Endothelial cell (in vitro differentiated cells): Measurements from ENCODE around the gene CYP4A11. TPM values are rescaled to one million over a fixed set of nuclear protein-coding genes. Genes with fewer than 3 reads are reported as not detected.
"Not testable (repeated sequence)": the region's sequence is repeated elsewhere in the genome, so short reads cannot be mapped to it uniquely, and the experiment has no call there.

ENCODE experiments used
- DNase-seq: peaks from one replicate; pipeline ENCODE4 v3.0.0; 2021; ENCODE audit warnings: low spot score
- H3K27ac Mint-ChIP-seq: one replicate; pipeline ENCODE4 v1.8.0; 2021; ENCODE audit warnings: mixed read lengths, inconsistent platforms; ENCODE audit not compliant: unreplicated experiment
- H3K27me3 Mint-ChIP-seq: one replicate; pipeline ENCODE4 v1.8.0; 2021; ENCODE audit warnings: mild to moderate bottlenecking, moderate library complexity, mixed read lengths, inconsistent platforms; ENCODE audit not compliant: unreplicated experiment
- H3K36me3 Mint-ChIP-seq: one replicate; pipeline ENCODE4 v1.8.0; 2021; ENCODE audit warnings: mild to moderate bottlenecking, low read depth, mixed read lengths, inconsistent platforms; ENCODE audit not compliant: unreplicated experiment
- H3K4me1 Mint-ChIP-seq: one replicate; pipeline ENCODE4 v1.8.0; 2021; ENCODE audit warnings: mild to moderate bottlenecking, mixed read lengths, inconsistent platforms; ENCODE audit not compliant: unreplicated experiment
- H3K4me3 Mint-ChIP-seq: one replicate; pipeline ENCODE4 v1.8.0; 2021; ENCODE audit warnings: mild to moderate bottlenecking, mixed read lengths, inconsistent platforms; ENCODE audit not compliant: unreplicated experiment
- H3K9me3 Mint-ChIP-seq: one replicate; pipeline ENCODE4 v1.8.0; 2021; ENCODE audit warnings: mixed read lengths, inconsistent platforms; ENCODE audit not compliant: unreplicated experiment
- CTCF ChIP-seq: fragments of 200-600 bp; sonication (generic); IDR thresholded peaks from one replicate; pipeline ENCODE4 v1.5.0; 2021; ENCODE audit warnings: antibody characterized with exemption; ENCODE audit not compliant: unreplicated experiment
- total RNA-seq: library from RNA; stranded (reverse); fragmentation: NEBNext Ultra II Directional; extraction: Animal tissue kit (Norgen Biotek cat#: 25700); gene quantifications from one replicate; pipeline ENCODE4 v1.2.1, GENCODE V29; 2021; ENCODE audit not compliant: unreplicated experiment

The CYP4A11 gene
- total RNA-seq, 1 donor from 2014 or later: not detected

- no peaks in the 10 kb centered on the region for H3K9me3 Mint-ChIP-seq
- H3K27ac Mint-ChIP-seq: no peak overlapping the region
- peaks cover 6% of the 10 kb centered on the region for H3K4me1 Mint-ChIP-seq
- no peak overlapping the region for H3K4me3 Mint-ChIP-seq
- no peak for DNase-seq
- H3K36me3 Mint-ChIP-seq: peaks cover 5% of the 10 kb centered on the region
- no peak for TF ChIP-seq CTCF
- peaks cover 3% of the 10 kb centered on the region for H3K27me3 Mint-ChIP-seq
Observed at GRCh38 chr1:46942086-46942485, 810 bp upstream of the CYP4A11 start.

- no peak for TF ChIP-seq CTCF
- H3K36me3 Mint-ChIP-seq: peaks cover 5% of the 10 kb centered on the region
- no peak overlapping the region for H3K27ac Mint-ChIP-seq
- no peak overlapping the region for H3K4me3 Mint-ChIP-seq
- no peak for DNase-seq
- H3K27me3 Mint-ChIP-seq: peaks cover 3% of the 10 kb centered on the region
- peaks cover 3% of the 10 kb centered on the region for H3K4me1 Mint-ChIP-seq
- no peaks in the 10 kb centered on the region for H3K9me3 Mint-ChIP-seq
Observed at GRCh38 chr1:46940307-46940706, 969 bp downstream of the CYP4A11 start.

GRCh38 chr1:46937270-46937669 lies 4.0 kb downstream of the CYP4A11 start:
- Mint-ChIP-seq H3K9me3 (no peaks in the 10 kb centered on the region), H3K4me3 (no peak overlapping the region), H3K27ac (no peak overlapping the region), H3K36me3 (no peaks in the 10 kb centered on the region), H3K27me3 (peaks cover 1% of the 10 kb centered on the region), H3K4me1 (peaks cover 3% of the 10 kb centered on the region)
- DNase-seq: no peak
- no peak for TF ChIP-seq CTCF

GRCh38 chr1:46936788-46937187 lies 4.5 kb downstream of the CYP4A11 start:
- no peak for DNase-seq
- no peaks in the 10 kb centered on the region for H3K9me3 Mint-ChIP-seq
- H3K4me1 Mint-ChIP-seq: peaks cover 3% of the 10 kb centered on the region
- H3K36me3 Mint-ChIP-seq: no peaks in the 10 kb centered on the region
- H3K27ac Mint-ChIP-seq: no peak overlapping the region
- peaks cover 1% of the 10 kb centered on the region for H3K27me3 Mint-ChIP-seq
- TF ChIP-seq CTCF: no peak
- H3K4me3 Mint-ChIP-seq: no peak overlapping the region

GRCh38 chr1:46934852-46935251 lies 6.4 kb downstream of the CYP4A11 start:
- not testable (repeated sequence) for H3K27ac Mint-ChIP-seq, H3K27me3 Mint-ChIP-seq, H3K9me3 Mint-ChIP-seq, H3K4me3 Mint-ChIP-seq, H3K36me3 Mint-ChIP-seq, H3K4me1 Mint-ChIP-seq
- TF ChIP-seq CTCF: peak; percentile 62
- peak; percentile 31 for DNase-seq

- not testable (repeated sequence) for H3K27ac Mint-ChIP-seq, H3K36me3 Mint-ChIP-seq, H3K27me3 Mint-ChIP-seq, DNase-seq, H3K4me1 Mint-ChIP-seq, H3K4me3 Mint-ChIP-seq, H3K9me3 Mint-ChIP-seq
Observed at GRCh38 chr1:46932020-46932419, 9.3 kb downstream of the CYP4A11 start.
